OCI-LY1 (cell line): ENCODE measurements around the gene FDXACB1.

Experiments used
- EZH2 ChIP-seq: fragments of 200-600 bp; sonication (generic), shearing (Covaris generic); IDR thresholded peaks from 2 replicates; pipeline ENCODE4 v1.8.0; 2017; ENCODE audit warnings: borderline replicate concordance, mixed run types, mild to moderate bottlenecking, antibody characterized with exemption, low read length, moderate library complexity, mixed read lengths
- TF ChIP-seq, protein P1 (sequence below): fragments of 200-600 bp; sonication (generic), shearing (Covaris generic); IDR thresholded peaks from 2 replicates; pipeline ENCODE4 v1.5.1; 2017; ENCODE audit warnings: mild to moderate bottlenecking, antibody characterized with exemption, low read length, moderate library complexity, mixed read lengths

DNA sequence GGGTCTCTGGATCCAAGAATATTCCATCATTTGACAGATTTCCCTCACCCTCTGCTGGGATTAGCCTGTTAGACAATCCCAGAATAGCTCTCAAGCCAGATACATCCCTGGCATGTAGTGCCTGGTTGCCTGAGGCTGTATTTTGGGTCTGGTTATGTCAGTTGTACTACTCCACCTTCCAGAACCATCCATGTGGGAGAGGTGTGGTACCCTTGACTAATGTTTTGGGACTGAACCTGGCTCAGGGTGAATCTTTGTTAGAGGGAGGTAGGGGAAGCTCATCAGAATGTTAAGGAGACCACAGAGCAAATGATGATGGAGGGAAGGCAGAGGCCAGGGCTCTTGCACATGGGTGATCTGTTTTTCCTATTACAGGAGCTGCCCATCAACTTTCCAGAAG is 45.0 kb upstream of the FDXACB1 start:
- TF ChIP-seq, protein P1, sequence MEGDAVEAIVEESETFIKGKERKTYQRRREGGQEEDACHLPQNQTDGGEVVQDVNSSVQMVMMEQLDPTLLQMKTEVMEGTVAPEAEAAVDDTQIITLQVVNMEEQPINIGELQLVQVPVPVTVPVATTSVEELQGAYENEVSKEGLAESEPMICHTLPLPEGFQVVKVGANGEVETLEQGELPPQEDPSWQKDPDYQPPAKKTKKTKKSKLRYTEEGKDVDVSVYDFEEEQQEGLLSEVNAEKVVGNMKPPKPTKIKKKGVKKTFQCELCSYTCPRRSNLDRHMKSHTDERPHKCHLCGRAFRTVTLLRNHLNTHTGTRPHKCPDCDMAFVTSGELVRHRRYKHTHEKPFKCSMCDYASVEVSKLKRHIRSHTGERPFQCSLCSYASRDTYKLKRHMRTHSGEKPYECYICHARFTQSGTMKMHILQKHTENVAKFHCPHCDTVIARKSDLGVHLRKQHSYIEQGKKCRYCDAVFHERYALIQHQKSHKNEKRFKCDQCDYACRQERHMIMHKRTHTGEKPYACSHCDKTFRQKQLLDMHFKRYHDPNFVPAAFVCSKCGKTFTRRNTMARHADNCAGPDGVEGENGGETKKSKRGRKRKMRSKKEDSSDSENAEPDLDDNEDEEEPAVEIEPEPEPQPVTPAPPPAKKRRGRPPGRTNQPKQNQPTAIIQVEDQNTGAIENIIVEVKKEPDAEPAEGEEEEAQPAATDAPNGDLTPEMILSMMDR = no peak
- no peak for TF ChIP-seq EZH2
